ENCODE data around the gene TXNDC9.
"Not testable (repeated sequence)": the region's sequence is repeated elsewhere in the genome, so short reads cannot be mapped to it uniquely, and the experiment has no call there.

The TXNDC9 gene

GRCh38 chr2:99325384-99325783 lies 10.7 kb downstream of the TXNDC9 start:
- no peak for DNase-seq (ENCODE audit: low read depth)

- DNase-seq (ENCODE audit: low read depth) = not testable (repeated sequence)
Observed at GRCh38 chr2:99317873-99318200, 18.3 kb downstream of the TXNDC9 start.

GRCh38 chr2:99317161-99317872 lies 18.8 kb downstream of the TXNDC9 start:
- DNase-seq (ENCODE audit: low read depth) = no peak

- not testable (repeated sequence) for DNase-seq (ENCODE audit: low read depth)
Observed at GRCh38 chr2:99301097-99301496, 35.0 kb downstream of the TXNDC9 start, which contains the start of gene LYG1. Gene LYG1, minus strand, starts transcription at chr2:99301197. Its CDS starts 5,527 bp downstream, at chr2:99295670.

- DNase-seq (ENCODE audit: low read depth) = no peak
Observed at GRCh38 chr2:99299580-99299979, 36.6 kb downstream of the TXNDC9 start.

GRCh38 chr2:99297994-99298393 lies 38.1 kb downstream of the TXNDC9 start:
- no peak for DNase-seq (ENCODE audit: low read depth)

GRCh38 chr2:99285526-99285925 lies 50.6 kb downstream of the TXNDC9 start:
- no peak for DNase-seq (ENCODE audit: low read depth)

- DNase-seq (ENCODE audit: low read depth) = no peak
Observed at GRCh38 chr2:99279969-99280695, 56.0 kb downstream of the TXNDC9 start.

- no peak for DNase-seq (ENCODE audit: low read depth)
Observed at GRCh38 chr2:99278793-99279291, 57.3 kb downstream of the TXNDC9 start.

GRCh38 chr2:99278195-99278765 lies 57.9 kb downstream of the TXNDC9 start:
- not testable (repeated sequence) for DNase-seq (ENCODE audit: low read depth)

GRCh38 chr2:99275882-99276281 lies 60.3 kb downstream of the TXNDC9 start:
- DNase-seq (ENCODE audit: low read depth) = no peak

All from stimulated activated CD8-positive, alpha-beta memory T cell treated with anti-CD3 and anti-CD28 coated beads, Interleukin-7, amount 100 ng/mL, for 24 hours (primary cell).